ENCODE data around the gene COL15A1.
"Not testable (repeated sequence)": the region's sequence is repeated elsewhere in the genome, so short reads cannot be mapped to it uniquely, and the experiment has no call there.

Gene COL15A1

GRCh38 chr9:98943682-98944056, at the start of gene COL15A1:
Gene COL15A1 (plus strand): TSS chr9:98943907. CDS start chr9:98944062, 155 bp downstream.
- no peak for DNase-seq (ENCODE audit: low read depth)

GRCh38 chr9:98894171-98894570, 49.5 kb upstream of the COL15A1 start:
- DNase-seq (ENCODE audit: low read depth): no peak

- no peak for DNase-seq (ENCODE audit: low read depth)
Measured at GRCh38 chr9:98894761-98895160, 48.9 kb upstream of the COL15A1 start.

GRCh38 chr9:98896632-98897031, 47.1 kb upstream of the COL15A1 start:
- DNase-seq (ENCODE audit: low read depth): no peak

GRCh38 chr9:98897745-98898144, 46.0 kb upstream of the COL15A1 start:
- no peak for DNase-seq (ENCODE audit: low read depth)

GRCh38 chr9:98899408-98900056, 44.2 kb upstream of the COL15A1 start:
- DNase-seq (ENCODE audit: low read depth): no peak

- DNase-seq (ENCODE audit: low read depth): no peak
Measured at GRCh38 chr9:98900244-98900643, 43.5 kb upstream of the COL15A1 start.

- no peak for DNase-seq (ENCODE audit: low read depth)
Measured at GRCh38 chr9:98900725-98901124, 43.0 kb upstream of the COL15A1 start.

- not testable (repeated sequence) for DNase-seq (ENCODE audit: low read depth)
Measured at GRCh38 chr9:98901843-98902242, 41.9 kb upstream of the COL15A1 start.

GRCh38 chr9:98902516-98902915, 41.2 kb upstream of the COL15A1 start:
- DNase-seq (ENCODE audit: low read depth): no peak

GRCh38 chr9:98902925-98903324, 40.8 kb upstream of the COL15A1 start:
- DNase-seq (ENCODE audit: low read depth): no peak

GRCh38 chr9:98903961-98904411, 39.7 kb upstream of the COL15A1 start:
- DNase-seq (ENCODE audit: low read depth): no peak

- DNase-seq (ENCODE audit: low read depth): no peak
Measured at GRCh38 chr9:98905015-98905414, 38.7 kb upstream of the COL15A1 start.

- DNase-seq (ENCODE audit: low read depth): no peak
Measured at GRCh38 chr9:98906273-98907040, 37.2 kb upstream of the COL15A1 start.

GRCh38 chr9:98907055-98907454, 36.7 kb upstream of the COL15A1 start:
- DNase-seq (ENCODE audit: low read depth): no peak

- DNase-seq (ENCODE audit: low read depth): no peak
Measured at GRCh38 chr9:98908897-98909634, 34.6 kb upstream of the COL15A1 start.

- no peak for DNase-seq (ENCODE audit: low read depth)
Measured at GRCh38 chr9:98909935-98910334, 33.8 kb upstream of the COL15A1 start.

- no peak for DNase-seq (ENCODE audit: low read depth)
Measured at GRCh38 chr9:98911042-98911441, 32.7 kb upstream of the COL15A1 start.

GRCh38 chr9:98911738-98912137, 32.0 kb upstream of the COL15A1 start:
- not testable (repeated sequence) for DNase-seq (ENCODE audit: low read depth)

GRCh38 chr9:98912450-98912849, 31.3 kb upstream of the COL15A1 start:
- DNase-seq (ENCODE audit: low read depth): no peak

- DNase-seq (ENCODE audit: low read depth): no peak
Measured at GRCh38 chr9:98913044-98913443, 30.7 kb upstream of the COL15A1 start.

- DNase-seq (ENCODE audit: low read depth): no peak
Measured at GRCh38 chr9:98913705-98914104, 30.0 kb upstream of the COL15A1 start.

- no peak for DNase-seq (ENCODE audit: low read depth)
Measured at GRCh38 chr9:98915599-98915998, 28.1 kb upstream of the COL15A1 start.
